Progenitor cell of endocrine pancreas (in vitro differentiated cells): Measurements from ENCODE around the gene LDLRAD4. TPM values are rescaled to one million over a fixed set of nuclear protein-coding genes. Genes with fewer than 3 reads are reported as not detected.
A peak's percentile ranks its signal among the peaks of the same experiment; 100 is the strongest.

ENCODE experiments used
- DNase-seq: peaks from one replicate; pipeline ENCODE4 v3.0.0; 2021; ENCODE audit warnings: low spot score; ENCODE audit not compliant: unreplicated experiment
- H3K27ac Mint-ChIP-seq: 2 replicates; pipeline ENCODE4 v1.8.0; 2021; ENCODE audit warnings: mild to moderate bottlenecking, moderate library complexity, mixed read lengths
- H3K27me3 Mint-ChIP-seq: 2 replicates; pipeline ENCODE4 v1.8.0; 2021; ENCODE audit warnings: mixed read lengths
- H3K36me3 Mint-ChIP-seq: 2 replicates; pipeline ENCODE4 v1.8.0; 2022; ENCODE audit warnings: mixed read lengths; ENCODE audit not compliant: insufficient read depth
- H3K4me1 Mint-ChIP-seq: 2 replicates; pipeline ENCODE4 v1.8.0; 2021; ENCODE audit warnings: low read depth, mixed read lengths
- H3K4me3 Mint-ChIP-seq: 2 replicates; pipeline ENCODE4 v1.8.0; 2021; ENCODE audit warnings: low read depth, mild to moderate bottlenecking, moderate library complexity, mixed read lengths
- H3K9me3 Mint-ChIP-seq: 2 replicates; pipeline ENCODE4 v1.8.0; 2021; ENCODE audit warnings: low read depth, mixed read lengths
- CTCF ChIP-seq: fragments of 200-600 bp; sonication (generic); IDR thresholded peaks from one replicate; pipeline ENCODE4 v1.5.0; 2021; ENCODE audit warnings: antibody characterized with exemption, mild to moderate bottlenecking; ENCODE audit not compliant: unreplicated experiment
- total RNA-seq: library from RNA; stranded (reverse); gene quantifications from 2 replicates; pipeline ENCODE4 v1.2.1, GENCODE V29; 2021

Gene LDLRAD4
- total RNA-seq, 1 donor from 2014 or later: 3.8 TPM

GRCh38 chr18:13481331-13481730 is 262.8 kb downstream of the LDLRAD4 start:
- peaks cover 6% of the 10 kb centered on the region for H3K27me3 Mint-ChIP-seq
- H3K4me3 Mint-ChIP-seq: no peak overlapping the region
- DNase-seq: no peak
- no peaks in the 10 kb centered on the region for H3K9me3 Mint-ChIP-seq
- no peaks in the 10 kb centered on the region for H3K36me3 Mint-ChIP-seq
- H3K4me1 Mint-ChIP-seq: no peaks in the 10 kb centered on the region
- TF ChIP-seq CTCF: no peak
- H3K27ac Mint-ChIP-seq: peak overlapping the region; percentile 26

GRCh38 chr18:13481820-13482617 is 263.5 kb downstream of the LDLRAD4 start:
- peak overlapping the region; percentile 26 for H3K27ac Mint-ChIP-seq
- H3K4me3 Mint-ChIP-seq: no peak overlapping the region

DNA sequence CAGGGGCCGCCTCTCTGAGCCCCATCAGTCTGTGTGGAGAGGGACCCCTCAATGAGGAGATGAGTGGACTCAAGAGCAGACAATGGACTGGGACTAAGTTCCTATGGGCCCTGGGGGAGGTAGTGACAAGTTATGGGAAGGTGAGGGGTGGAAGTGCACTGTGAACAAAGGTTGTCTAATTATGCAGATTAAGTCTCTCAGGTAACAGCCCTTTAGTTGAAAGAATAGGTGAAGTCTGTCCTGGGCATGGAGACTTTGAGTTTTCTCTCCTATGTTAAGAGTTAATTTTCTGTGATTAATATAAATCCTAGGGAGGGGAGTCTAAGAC is 264.0 kb downstream of the LDLRAD4 start:
- DNase-seq: no peak
- H3K9me3 Mint-ChIP-seq: no peaks in the 10 kb centered on the region
- H3K27ac Mint-ChIP-seq: no peak overlapping the region
- no peaks in the 10 kb centered on the region for H3K4me1 Mint-ChIP-seq
- H3K36me3 Mint-ChIP-seq: no peaks in the 10 kb centered on the region
- H3K4me3 Mint-ChIP-seq: no peak overlapping the region
- peaks cover 8% of the 10 kb centered on the region for H3K27me3 Mint-ChIP-seq
- no peak for TF ChIP-seq CTCF

More at GRCh38 chr18:13481820-13482617, 263.5 kb downstream of the LDLRAD4 start:
- Mint-ChIP-seq H3K4me1 (no peaks in the 10 kb centered on the region), H3K36me3 (no peaks in the 10 kb centered on the region), H3K9me3 (no peaks in the 10 kb centered on the region), H3K27me3 (peaks cover 8% of the 10 kb centered on the region)
- DNase-seq: no peak
- no peak for TF ChIP-seq CTCF

- Mint-ChIP-seq H3K36me3 (no peaks in the 10 kb centered on the region), H3K9me3 (no peaks in the 10 kb centered on the region), H3K4me1 (no peaks in the 10 kb centered on the region), H3K27me3 (peaks cover 8% of the 10 kb centered on the region), H3K27ac (no peak overlapping the region), H3K4me3 (no peak overlapping the region)
- DNase-seq: no peak
- no peak for TF ChIP-seq CTCF
Observed at GRCh38 chr18:13483316-13484270, 265.0 kb downstream of the LDLRAD4 start.

DNA sequence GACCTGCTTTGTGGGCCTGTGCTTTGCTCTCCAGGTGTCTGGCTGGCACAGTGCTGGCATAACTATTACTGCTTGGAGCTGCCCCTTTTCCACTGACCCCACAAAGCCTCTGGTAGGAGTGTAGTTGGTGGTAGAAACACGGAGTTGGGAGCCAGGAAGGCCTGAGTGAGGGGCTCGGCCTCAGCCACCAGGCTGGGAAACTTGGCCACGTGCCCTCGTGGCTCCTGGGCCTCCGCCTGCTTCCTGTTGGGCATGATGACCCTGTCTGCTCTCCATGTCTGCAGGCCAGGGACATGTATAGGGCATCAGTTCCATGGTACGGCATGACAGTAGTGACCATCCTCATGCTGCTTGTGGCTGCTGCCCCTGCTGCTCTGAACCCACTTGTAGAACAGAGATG is 266.6 kb downstream of the LDLRAD4 start:
- no peak for DNase-seq
- H3K27me3 Mint-ChIP-seq: peaks cover 8% of the 10 kb centered on the region
- H3K36me3 Mint-ChIP-seq: no peaks in the 10 kb centered on the region
- no peak overlapping the region for H3K27ac Mint-ChIP-seq
- TF ChIP-seq CTCF: no peak
- no peaks in the 10 kb centered on the region for H3K4me1 Mint-ChIP-seq
- H3K9me3 Mint-ChIP-seq: no peaks in the 10 kb centered on the region
- no peak overlapping the region for H3K4me3 Mint-ChIP-seq
